MCF 10A (cell line): ENCODE measurements around the gene KDM3A. TPM values are rescaled to one million over a fixed set of nuclear protein-coding genes. Genes with fewer than 3 reads are reported as not detected.

Experiments used
- BruUV-seq: library from RNA; stranded (reverse); fragments of 400-500 nt; replicated peaks from 2 replicates; lab custom pipeline; 2021; lab: Mats Ljungman, UMichigan
- CTCF ChIA-PET: fragments of 300-600 bp; sonication (Branson Sonifier 250); formaldehyde crosslinking; extraction: SDS; loops from one replicate; lab custom pipeline; 2021; ENCODE audit warnings: antibody characterized with exemption, inconsistent platforms; lab: Yijun Ruan, JAX
- POLR2A ChIA-PET: fragments of 300-600, 350-650 bp; sonication (Branson Sonifier 250); formaldehyde crosslinking; extraction: SDS; loops from one replicate; lab custom pipeline; 2020; ENCODE audit warnings: antibody characterized with exemption, inconsistent platforms; lab: Yijun Ruan, JAX
- DNase-seq: peaks from one replicate; pipeline ENCODE4 v3.0.0-alpha.2; 2018; ENCODE audit not compliant: unreplicated experiment
- H3K27ac Mint-ChIP-seq: one replicate; pipeline ENCODE4 v1.8.0; 2022; ENCODE audit warnings: mild to moderate bottlenecking, low read depth, mixed read lengths; ENCODE audit not compliant: unreplicated experiment
- H3K27me3 Mint-ChIP-seq: one replicate; pipeline ENCODE4 v1.8.0; 2022; ENCODE audit warnings: mixed read lengths; ENCODE audit not compliant: insufficient read depth, unreplicated experiment
- H3K36me3 Mint-ChIP-seq: one replicate; pipeline ENCODE4 v1.8.0; 2022; ENCODE audit warnings: mild to moderate bottlenecking, moderate library complexity, mixed read lengths; ENCODE audit not compliant: insufficient read depth, unreplicated experiment
- H3K4me1 Mint-ChIP-seq: one replicate; pipeline ENCODE4 v1.8.0; 2022; ENCODE audit warnings: mixed read lengths; ENCODE audit not compliant: insufficient read depth, unreplicated experiment
- H3K4me3 Mint-ChIP-seq: one replicate; pipeline ENCODE4 v1.8.0; 2022; ENCODE audit warnings: mild to moderate bottlenecking, moderate library complexity, mixed read lengths; ENCODE audit not compliant: unreplicated experiment
- H3K9me3 Mint-ChIP-seq: one replicate; pipeline ENCODE4 v1.8.0; 2022; ENCODE audit warnings: mixed read lengths; ENCODE audit not compliant: unreplicated experiment
- CTCF ChIP-seq: fragments of 200-600 bp; IDR thresholded peaks from one replicate; pipeline ENCODE4 v1.8.0; 2022; ENCODE audit warnings: antibody characterized with exemption, mild to moderate bottlenecking; ENCODE audit not compliant: unreplicated experiment
- intact Hi-C: fragments of 100-400 bp; cut with micrococcal nuclease; formaldehyde crosslinking; loops from 2 replicates; pipeline ENCODE4 v1.14.1; 2022
- total RNA-seq: library from RNA; stranded (reverse); gene quantifications from 2 replicates; pipeline ENCODE4 v1.2.3, GENCODE V29; 2022

KDM3A gene
- total RNA-seq, 1 experiment from 2014 or later = 21.1 TPM

GRCh38 chr2:86476092-86476491 lies 34.9 kb downstream of the KDM3A start:
- intact Hi-C loops = no loop called here
- Mint-ChIP-seq H3K27ac (no peak overlapping the region), H3K4me1 (peaks cover 5% of the 10 kb centered on the region), H3K36me3 (peaks cover 88% of the 10 kb centered on the region), H3K9me3 (no peaks in the 10 kb centered on the region), H3K27me3 (no peaks in the 10 kb centered on the region), H3K4me3 (no peak overlapping the region)
- POLR2A ChIA-PET = interaction anchor here (0.6 to 2.9 kb wide), 4 partner anchors 11 to 311 kb away, joined by 3 to 14 read pairs (median 3); no protein-coding TSS in a partner anchor
- DNase-seq = no peak
- no TSS peak for BruUV-seq
- CTCF ChIA-PET = interaction anchor here (0.6 to 2.6 kb wide), 5 partner anchors 11 to 255 kb away, joined by 3 to 11 read pairs (median 5); no protein-coding TSS in a partner anchor
- no peak for TF ChIP-seq CTCF

GRCh38 chr2:86476918-86477317 lies 35.7 kb downstream of the KDM3A start:
- H3K27me3 Mint-ChIP-seq = no peaks in the 10 kb centered on the region
- TF ChIP-seq CTCF = no peak
- BruUV-seq = no TSS peak
- POLR2A ChIA-PET = interaction anchor here (1.6 to 2.9 kb wide), 3 partner anchors 9 to 34 kb away, joined by 3 to 14 read pairs (median 4); no protein-coding TSS in a partner anchor
- DNase-seq = no peak
- intact Hi-C loops = no loop called here
- CTCF ChIA-PET = interaction anchor here (0.7 to 2.6 kb wide), 2 partner anchors 41 to 256 kb away, joined by 3 to 11 read pairs; no protein-coding TSS in a partner anchor
- H3K4me1 Mint-ChIP-seq = peaks cover 8% of the 10 kb centered on the region
- H3K9me3 Mint-ChIP-seq = no peaks in the 10 kb centered on the region
- peaks cover 91% of the 10 kb centered on the region for H3K36me3 Mint-ChIP-seq
- no peak overlapping the region for H3K4me3 Mint-ChIP-seq
- no peak overlapping the region for H3K27ac Mint-ChIP-seq

- Mint-ChIP-seq H3K9me3 (no peaks in the 10 kb centered on the region), H3K36me3 (peaks cover 91% of the 10 kb centered on the region), H3K4me3 (no peak overlapping the region), H3K27ac (no peak overlapping the region), H3K4me1 (peaks cover 11% of the 10 kb centered on the region), H3K27me3 (no peaks in the 10 kb centered on the region)
- BruUV-seq = no TSS peak
- no peak for DNase-seq
- CTCF ChIA-PET = interaction anchor here (2.6 kb wide), 1 partner anchor 256 kb away, joined by 11 read pairs; no protein-coding TSS in a partner anchor
- POLR2A ChIA-PET = interaction anchor here (1.9 to 2.9 kb wide), 2 partner anchors 9 to 35 kb away, joined by 4 to 14 read pairs; no protein-coding TSS in a partner anchor
- intact Hi-C loops = no loop called here
- no peak for TF ChIP-seq CTCF
These were observed 36.2 kb downstream of the KDM3A start for GRCh38 chr2:86477349-86477748.

- Mint-ChIP-seq H3K4me3 (no peak overlapping the region), H3K4me1 (peaks cover 11% of the 10 kb centered on the region), H3K27me3 (no peaks in the 10 kb centered on the region), H3K9me3 (no peaks in the 10 kb centered on the region), H3K27ac (no peak overlapping the region), H3K36me3 (peaks cover 93% of the 10 kb centered on the region)
- no TSS peak for BruUV-seq
- ChIA-PET CTCF (interaction anchor here (1.0 kb wide), 1 partner anchor 259 kb away, joined by 3 read pairs; no protein-coding TSS in a partner anchor), POLR2A (interaction anchor here (0.6 to 2.4 kb wide), 4 partner anchors 8 to 1701 kb away, joined by 3 to 8 read pairs (median 4); no protein-coding TSS in a partner anchor)
- intact Hi-C loops = no loop called here
- no peak for TF ChIP-seq CTCF
- DNase-seq = no peak
These were observed 38.9 kb downstream of the KDM3A start for GRCh38 chr2:86480105-86480504.
